ENCODE results near the gene PPP1R12B. TPM values are rescaled to one million over a fixed set of nuclear protein-coding genes. Genes with fewer than 3 reads are reported as not detected.
"Not testable (repeated sequence)": the region's sequence is repeated elsewhere in the genome, so short reads cannot be mapped to it uniquely, and the experiment has no call there.

The PPP1R12B gene
- total RNA-seq, 1 donor from 2014 or later, result 2.4 TPM

GRCh38 chr1:202628646-202629215 lies 280.2 kb downstream of the PPP1R12B start:
- no peak for DNase-seq (ENCODE audit: low read depth in 2 of 2)

DNA sequence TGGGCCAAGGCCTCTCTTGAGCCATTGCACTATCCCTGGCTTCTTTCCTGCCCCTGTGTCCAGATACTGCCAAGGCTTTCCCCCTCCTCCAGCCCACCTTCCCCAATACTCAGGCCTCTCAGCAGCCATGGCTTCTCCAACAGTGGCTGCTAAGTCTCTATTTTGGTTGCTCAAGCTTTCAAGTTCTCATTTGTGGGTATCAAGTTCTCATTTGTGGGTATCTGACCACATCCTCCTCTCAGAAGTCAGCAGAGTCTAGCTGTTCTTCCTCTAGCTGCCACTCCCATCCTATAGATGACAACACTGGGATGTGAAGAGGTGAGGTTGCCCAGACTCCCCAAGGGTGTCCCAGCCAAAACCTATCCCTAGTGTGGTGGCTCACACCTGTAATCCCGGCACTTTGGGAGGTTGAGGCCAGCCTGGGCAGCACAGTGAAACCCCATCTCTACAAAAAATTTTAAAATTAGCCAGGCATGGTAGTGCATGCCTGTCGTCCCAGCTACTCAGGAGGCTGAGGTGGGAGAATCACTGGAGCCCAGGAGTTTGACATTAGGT lies 280.8 kb downstream of the PPP1R12B start:
- DNase-seq (ENCODE audit: low read depth in 2 of 2), result not testable (repeated sequence)

- DNase-seq (ENCODE audit: low read depth in 2 of 2), result not testable (repeated sequence)
These were observed 281.6 kb downstream of the PPP1R12B start for GRCh38 chr1:202630096-202630495.

DNA sequence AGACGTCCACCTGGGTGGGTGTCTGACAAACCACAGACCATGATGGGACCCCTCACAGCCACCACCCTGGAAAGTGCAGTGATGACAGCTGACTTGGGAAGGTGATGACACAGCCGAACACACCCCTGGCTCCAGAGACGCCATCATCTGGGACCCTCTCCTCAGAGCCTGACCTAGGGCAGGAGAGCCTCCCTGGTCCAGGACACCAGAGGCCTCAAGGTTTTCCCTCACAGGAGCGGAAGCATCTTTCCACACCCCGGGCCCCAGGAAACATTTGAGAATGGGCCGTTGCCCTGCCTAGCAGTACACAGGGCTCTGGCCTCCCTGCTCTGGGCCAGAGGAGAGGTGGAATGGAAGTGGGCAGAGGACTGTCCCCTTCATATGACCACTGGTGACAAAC lies 282.0 kb downstream of the PPP1R12B start:
- no peak for DNase-seq (ENCODE audit: low read depth in 2 of 2)

GRCh38 chr1:202631076-202631923 lies 282.8 kb downstream of the PPP1R12B start:
- DNase-seq (ENCODE audit: low read depth in 2 of 2), result no peak

- no peak for DNase-seq (ENCODE audit: low read depth in 2 of 2)
These were observed 283.7 kb downstream of the PPP1R12B start for GRCh38 chr1:202632241-202632640.

DNA sequence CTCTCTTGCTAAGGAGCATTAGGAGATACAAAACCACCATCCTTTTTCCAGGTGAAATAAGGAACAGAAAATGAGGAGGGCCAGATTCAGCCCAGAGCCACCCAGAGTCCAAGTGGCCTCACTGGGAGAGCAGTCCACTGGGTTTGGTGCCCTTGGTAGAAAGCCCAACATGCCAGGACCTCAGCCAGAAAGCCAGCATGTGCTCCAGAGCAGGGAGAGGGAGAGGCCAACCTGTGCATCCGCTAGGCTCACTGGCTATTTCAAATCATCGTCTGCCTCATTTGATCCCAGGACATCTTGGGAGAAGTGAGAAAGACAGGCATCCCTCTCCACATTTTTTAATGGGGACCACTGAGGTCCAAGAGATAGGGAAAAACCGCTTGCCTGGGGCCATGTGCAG lies 287.7 kb downstream of the PPP1R12B start:
- not testable (repeated sequence) for DNase-seq (ENCODE audit: low read depth in 2 of 2)

GRCh38 chr1:202637321-202638018 lies 289.0 kb downstream of the PPP1R12B start:
- DNase-seq (ENCODE audit: low read depth in 2 of 2), result not testable (repeated sequence)

DNA sequence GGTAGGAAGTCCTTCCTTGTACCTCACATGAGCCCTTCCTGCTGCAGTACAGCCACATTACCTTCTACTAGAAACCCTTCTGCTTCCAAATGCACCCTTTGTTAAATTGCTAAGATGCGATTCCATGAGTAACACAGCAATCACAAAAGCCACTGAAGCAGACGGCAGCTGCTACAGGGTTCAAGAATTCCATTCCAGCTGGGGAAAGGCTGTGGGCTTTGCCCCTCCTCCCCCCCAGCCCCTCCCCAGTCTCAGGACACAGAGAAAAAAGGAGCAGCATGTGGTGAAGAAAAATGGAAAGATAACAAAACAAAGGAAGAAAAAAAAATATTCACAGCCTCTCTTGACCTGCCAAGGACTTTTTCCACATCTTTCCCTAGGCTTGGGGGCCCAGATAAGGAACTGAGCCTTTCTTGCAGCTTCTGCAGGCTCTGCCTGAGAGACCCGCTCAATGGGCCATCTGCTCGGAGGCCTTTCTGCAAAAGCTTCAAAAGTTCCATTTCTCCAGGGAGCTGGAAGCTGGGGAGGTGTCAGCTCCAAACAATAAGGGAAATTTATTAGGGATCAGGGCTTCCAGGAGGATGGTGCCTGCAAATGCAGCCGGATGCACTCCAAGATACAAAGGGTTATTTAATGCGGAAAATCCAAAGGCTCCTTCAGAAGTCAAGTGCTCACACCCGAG lies 289.7 kb downstream of the PPP1R12B start:
- no peak for DNase-seq (ENCODE audit: low read depth in 2 of 2)

DNA sequence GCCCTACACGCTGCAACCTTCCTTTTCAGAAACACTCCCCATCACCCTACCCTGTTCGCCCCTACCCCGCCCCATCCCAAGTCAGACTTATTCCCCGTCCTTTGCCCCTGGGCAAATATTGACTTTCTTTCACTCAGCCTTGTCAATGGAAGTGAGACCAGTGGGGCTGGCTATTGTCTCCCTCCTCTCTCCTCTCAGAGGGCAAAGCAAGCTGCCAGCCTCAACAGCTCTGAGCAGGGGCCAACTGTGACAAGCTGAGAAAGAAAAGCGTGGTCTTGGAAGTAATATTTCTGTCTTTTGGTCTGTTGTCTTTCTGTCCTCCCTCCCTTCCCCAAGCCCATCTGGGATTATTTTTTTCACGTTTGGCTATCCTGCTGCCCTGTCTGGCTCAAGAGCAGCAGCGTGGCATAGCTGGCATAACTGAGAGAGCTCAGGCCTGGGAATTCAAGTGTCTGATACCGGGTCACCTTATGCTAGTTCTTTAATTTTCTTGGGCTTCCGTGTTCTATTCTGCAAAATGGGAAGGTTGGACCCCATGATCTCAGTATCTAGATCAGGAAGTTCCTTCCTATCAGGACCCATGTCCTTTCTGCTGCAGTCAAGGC lies 290.3 kb downstream of the PPP1R12B start:
- not testable (repeated sequence) for DNase-seq (ENCODE audit: low read depth in 2 of 2)

- no peak for DNase-seq (ENCODE audit: low read depth in 2 of 2)
These were observed 291.0 kb downstream of the PPP1R12B start for GRCh38 chr1:202639500-202639899.

- no peak for DNase-seq (ENCODE audit: low read depth in 2 of 2)
These were observed 293.7 kb downstream of the PPP1R12B start for GRCh38 chr1:202642212-202642611.

Other genes starting within 250 kb of the PPP1R12B start
- not detected in 2 replicates for gene GPR37L1, start 225.8 kb upstream of the PPP1R12B start, total RNA-seq
- 16.8 and 31.4 TPM in 2 replicates for gene ARL8A, start 204.0 kb upstream of the PPP1R12B start, total RNA-seq
- gene PTPN7, start 188.1 kb upstream of the PPP1R12B start, total RNA-seq, result 0.13 TPM in 2 replicates
- gene LGR6, start 154.9 kb upstream of the PPP1R12B start, total RNA-seq, result not detected in 2 replicates
- 9.0 and 23.9 TPM in 2 replicates for gene UBE2T, start 6.8 kb upstream of the PPP1R12B start, total RNA-seq